HepG2 (cell line): ENCODE measurements around the gene TMCC1. TPM values are rescaled to one million over a fixed set of nuclear protein-coding genes. Genes with fewer than 3 reads are reported as not detected.

Source experiments
- HOXA3 ChIP-seq: sonication (generic); formaldehyde crosslinking; IDR thresholded peaks from 2 replicates; pipeline ENCODE4 v1.5.0; 2020; ENCODE audit warnings: missing genetic modification reagents
- ZNF253 ChIP-seq: sonication (generic); formaldehyde crosslinking; IDR thresholded peaks from 2 replicates; pipeline ENCODE4 v1.8.0; 2022; ENCODE audit warnings: mild to moderate bottlenecking, missing genetic modification reagents, borderline replicate concordance
- ZNF484 ChIP-seq: sonication (generic); formaldehyde crosslinking; IDR thresholded peaks from 2 replicates; pipeline ENCODE4 v1.5.1; 2020; ENCODE audit warnings: mild to moderate bottlenecking, low read depth, missing genetic modification reagents, borderline replicate concordance
- ZNF709 ChIP-seq: sonication (generic); formaldehyde crosslinking; IDR thresholded peaks from 2 replicates; pipeline ENCODE4 v1.5.0; 2020; ENCODE audit warnings: mild to moderate bottlenecking, missing genetic modification reagents
- ZNF878 ChIP-seq: sonication (generic); formaldehyde crosslinking; IDR thresholded peaks from 2 replicates; pipeline ENCODE4 v1.8.1; 2023; ENCODE audit warnings: mild to moderate bottlenecking, missing genetic modification reagents, moderate library complexity
- polyA plus RNA-seq, 8 experiments: library from polyadenylated mRNA; depleted of rRNA in 3 of 8; stranded (reverse) in 7 of 8; unstranded in 1 of 8; fragments of >200 nt; fragmentation: Illumina TruSeq in 4 of 8; extraction: Trizol in 4 of 8; gene quantifications; 2 replicates each; pipeline versions ENCODE4 v1.2.1 to v1.2.3, GENCODE V29; 2011 to 2016; ENCODE audit warnings: low read depth in 4 of 8, missing spikeins in 1 of 8, mixed read lengths in 1 of 8; ENCODE audit not compliant: insufficient read depth in 1 of 8
- total RNA-seq, 5 experiments: library from RNA; depleted of rRNA; stranded (reverse); fragments of >200 nt; fragmentation: Illumina TruSeq; extraction: Trizol; gene quantifications; 2 replicates each; pipeline ENCODE4 v1.2.3, GENCODE V29; 2016; ENCODE audit warnings: low read depth in 1 of 5
- TF ChIP-seq, protein P1 (sequence below): sonication (generic); formaldehyde crosslinking; IDR thresholded peaks from 2 replicates; pipeline ENCODE4 v1.4.0; 2020; ENCODE audit warnings: mild to moderate bottlenecking, missing genetic modification reagents
- TF ChIP-seq, protein P2 (sequence below): sonication (generic); formaldehyde crosslinking; IDR thresholded peaks from 2 replicates; pipeline ENCODE4 v1.5.1; 2020; ENCODE audit warnings: mild to moderate bottlenecking, missing genetic modification reagents, moderate library complexity
- TF ChIP-seq, protein P3 (sequence below): IDR thresholded peaks from 2 replicates; pipeline ENCODE4 v1.6.1; 2016; ENCODE audit warnings: low read depth, borderline replicate concordance
- TF ChIP-seq, protein P4 (sequence below): sonication (generic); formaldehyde crosslinking; IDR thresholded peaks from 2 replicates; pipeline ENCODE4 v1.4.0; 2020; ENCODE audit warnings: missing genetic modification reagents

TMCC1 gene
- total and polyA plus RNA-seq, 2 of the 13 experiments (the other 11 are each of a cell fraction or from before 2014, with no cell fraction given): 12.1 to 264 TPM

DNA sequence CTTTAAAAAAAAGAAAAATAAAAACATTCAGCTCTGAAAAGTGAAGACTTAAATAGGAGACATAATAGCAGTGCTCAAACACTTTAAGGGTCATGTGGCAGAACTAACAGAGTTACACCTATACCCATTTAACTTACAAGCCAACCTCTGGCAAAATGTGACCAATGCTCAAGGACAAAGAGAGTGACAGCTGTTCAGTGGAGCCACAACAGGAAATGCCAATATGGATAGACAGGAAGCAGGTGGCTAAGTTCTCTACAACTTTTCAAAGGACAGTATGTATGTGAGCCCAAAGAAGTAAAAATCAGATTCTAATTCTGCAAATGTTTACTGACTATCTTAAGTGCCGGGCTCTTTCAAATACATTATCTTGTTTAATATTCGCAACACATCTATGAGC is 3.4 kb downstream of the TMCC1 start (continued):
- TF ChIP-seq, protein P1, sequence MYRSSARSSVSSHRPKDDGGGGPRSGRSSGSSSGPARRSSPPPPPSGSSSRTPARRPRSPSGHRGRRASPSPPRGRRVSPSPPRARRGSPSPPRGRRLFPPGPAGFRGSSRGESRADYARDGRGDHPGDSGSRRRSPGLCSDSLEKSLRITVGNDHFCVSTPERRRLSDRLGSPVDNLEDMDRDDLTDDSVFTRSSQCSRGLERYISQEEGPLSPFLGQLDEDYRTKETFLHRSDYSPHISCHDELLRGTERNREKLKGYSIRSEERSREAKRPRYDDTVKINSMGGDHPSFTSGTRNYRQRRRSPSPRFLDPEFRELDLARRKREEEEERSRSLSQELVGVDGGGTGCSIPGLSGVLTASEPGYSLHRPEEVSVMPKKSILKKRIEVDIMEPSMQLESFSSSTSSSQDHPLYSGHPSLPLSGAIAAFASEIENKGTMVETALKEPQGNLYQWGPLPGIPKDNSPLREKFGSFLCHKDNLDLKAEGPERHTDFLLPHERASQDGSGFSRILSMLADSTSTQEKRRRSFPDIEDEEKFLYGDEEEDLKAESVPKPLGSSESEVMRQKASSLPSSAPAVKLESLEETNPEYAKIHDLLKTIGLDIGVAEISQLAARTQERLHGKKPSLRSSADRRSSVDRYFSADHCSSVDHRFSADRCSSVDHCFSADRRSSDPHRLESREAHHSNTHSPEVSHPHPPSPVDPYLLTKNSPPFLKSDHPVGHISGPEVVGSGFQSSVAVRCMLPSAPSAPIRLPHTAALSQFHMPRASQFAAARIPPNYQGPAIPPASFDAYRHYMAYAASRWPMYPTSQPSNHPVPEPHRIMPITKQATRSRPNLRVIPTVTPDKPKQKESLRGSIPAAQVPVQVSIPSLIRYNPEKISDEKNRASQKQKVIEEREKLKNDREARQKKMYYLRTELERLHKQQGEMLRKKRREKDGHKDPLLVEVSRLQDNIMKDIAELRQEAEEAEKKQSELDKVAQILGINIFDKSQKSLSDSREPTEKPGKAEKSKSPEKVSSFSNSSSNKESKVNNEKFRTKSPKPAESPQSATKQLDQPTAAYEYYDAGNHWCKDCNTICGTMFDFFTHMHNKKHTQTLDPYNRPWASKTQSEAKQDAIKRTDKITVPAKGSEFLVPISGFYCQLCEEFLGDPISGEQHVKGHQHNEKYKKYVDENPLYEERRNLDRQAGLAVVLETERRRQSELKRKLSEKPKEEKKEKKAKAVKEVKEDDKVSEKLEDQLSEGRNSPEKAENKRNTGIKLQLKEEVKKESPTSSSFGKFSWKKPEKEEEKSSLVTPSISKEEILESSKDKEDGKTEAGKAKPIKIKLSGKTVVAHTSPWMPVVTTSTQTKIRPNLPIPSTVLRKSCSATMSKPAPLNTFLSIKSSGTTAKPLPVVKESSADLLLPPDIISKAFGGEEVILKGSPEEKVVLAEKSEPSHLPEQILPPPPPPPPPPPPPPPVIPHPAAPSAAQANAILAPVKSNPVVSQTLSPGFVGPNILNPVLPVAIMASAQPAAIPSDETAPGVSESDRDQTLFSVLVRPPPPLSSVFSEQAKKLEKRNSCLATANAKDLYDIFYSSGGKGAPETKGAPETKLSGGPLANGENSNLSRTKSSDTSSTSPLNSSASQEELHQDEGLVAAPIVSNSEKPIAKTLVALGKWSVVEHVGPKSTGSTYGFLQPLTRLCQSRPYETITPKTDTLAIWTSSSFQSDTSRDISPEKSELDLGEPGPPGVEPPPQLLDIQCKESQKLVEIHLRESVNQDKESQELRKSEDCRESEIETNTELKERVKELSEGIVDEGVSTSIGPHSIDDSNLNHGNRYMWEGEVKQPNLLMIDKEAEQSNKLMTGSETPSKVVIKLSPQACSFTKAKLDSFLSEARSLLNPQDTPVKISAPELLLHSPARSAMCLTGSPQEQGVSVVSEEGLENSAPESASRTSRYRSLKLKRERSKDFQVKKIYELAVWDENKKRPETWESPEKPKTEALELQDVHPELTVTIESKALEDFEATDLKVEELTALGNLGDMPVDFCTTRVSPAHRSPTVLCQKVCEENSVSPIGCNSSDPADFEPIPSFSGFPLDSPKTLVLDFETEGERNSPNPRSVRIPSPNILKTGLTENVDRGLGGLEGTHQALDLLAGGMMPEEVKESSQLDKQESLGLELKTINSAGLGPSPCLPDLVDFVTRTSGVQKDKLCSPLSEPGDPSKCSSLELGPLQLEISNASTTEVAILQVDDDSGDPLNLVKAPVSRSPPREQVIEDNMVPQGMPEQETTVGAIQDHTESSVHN (CRISPR knock-in tag): no peak
- TF ChIP-seq, protein P2, sequence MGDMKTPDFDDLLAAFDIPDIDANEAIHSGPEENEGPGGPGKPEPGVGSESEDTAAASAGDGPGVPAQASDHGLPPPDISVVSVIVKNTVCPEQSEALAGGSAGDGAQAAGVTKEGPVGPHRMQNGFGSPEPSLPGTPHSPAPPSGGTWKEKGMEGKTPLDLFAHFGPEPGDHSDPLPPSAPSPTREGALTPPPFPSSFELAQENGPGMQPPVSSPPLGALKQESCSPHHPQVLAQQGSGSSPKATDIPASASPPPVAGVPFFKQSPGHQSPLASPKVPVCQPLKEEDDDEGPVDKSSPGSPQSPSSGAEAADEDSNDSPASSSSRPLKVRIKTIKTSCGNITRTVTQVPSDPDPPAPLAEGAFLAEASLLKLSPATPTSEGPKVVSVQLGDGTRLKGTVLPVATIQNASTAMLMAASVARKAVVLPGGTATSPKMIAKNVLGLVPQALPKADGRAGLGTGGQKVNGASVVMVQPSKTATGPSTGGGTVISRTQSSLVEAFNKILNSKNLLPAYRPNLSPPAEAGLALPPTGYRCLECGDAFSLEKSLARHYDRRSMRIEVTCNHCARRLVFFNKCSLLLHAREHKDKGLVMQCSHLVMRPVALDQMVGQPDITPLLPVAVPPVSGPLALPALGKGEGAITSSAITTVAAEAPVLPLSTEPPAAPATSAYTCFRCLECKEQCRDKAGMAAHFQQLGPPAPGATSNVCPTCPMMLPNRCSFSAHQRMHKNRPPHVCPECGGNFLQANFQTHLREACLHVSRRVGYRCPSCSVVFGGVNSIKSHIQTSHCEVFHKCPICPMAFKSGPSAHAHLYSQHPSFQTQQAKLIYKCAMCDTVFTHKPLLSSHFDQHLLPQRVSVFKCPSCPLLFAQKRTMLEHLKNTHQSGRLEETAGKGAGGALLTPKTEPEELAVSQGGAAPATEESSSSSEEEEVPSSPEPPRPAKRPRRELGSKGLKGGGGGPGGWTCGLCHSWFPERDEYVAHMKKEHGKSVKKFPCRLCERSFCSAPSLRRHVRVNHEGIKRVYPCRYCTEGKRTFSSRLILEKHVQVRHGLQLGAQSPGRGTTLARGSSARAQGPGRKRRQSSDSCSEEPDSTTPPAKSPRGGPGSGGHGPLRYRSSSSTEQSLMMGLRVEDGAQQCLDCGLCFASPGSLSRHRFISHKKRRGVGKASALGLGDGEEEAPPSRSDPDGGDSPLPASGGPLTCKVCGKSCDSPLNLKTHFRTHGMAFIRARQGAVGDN (CRISPR knock-in tag): no peak
- no peak for TF ChIP-seq ZNF484 (CRISPR knock-in tag)
- no peak for TF ChIP-seq ZNF253 (CRISPR knock-in tag)
- TF ChIP-seq, protein P3, sequence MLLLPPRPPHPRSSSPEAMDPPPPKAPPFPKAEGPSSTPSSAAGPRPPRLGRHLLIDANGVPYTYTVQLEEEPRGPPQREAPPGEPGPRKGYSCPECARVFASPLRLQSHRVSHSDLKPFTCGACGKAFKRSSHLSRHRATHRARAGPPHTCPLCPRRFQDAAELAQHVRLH: no peak
- TF ChIP-seq, protein P4, sequence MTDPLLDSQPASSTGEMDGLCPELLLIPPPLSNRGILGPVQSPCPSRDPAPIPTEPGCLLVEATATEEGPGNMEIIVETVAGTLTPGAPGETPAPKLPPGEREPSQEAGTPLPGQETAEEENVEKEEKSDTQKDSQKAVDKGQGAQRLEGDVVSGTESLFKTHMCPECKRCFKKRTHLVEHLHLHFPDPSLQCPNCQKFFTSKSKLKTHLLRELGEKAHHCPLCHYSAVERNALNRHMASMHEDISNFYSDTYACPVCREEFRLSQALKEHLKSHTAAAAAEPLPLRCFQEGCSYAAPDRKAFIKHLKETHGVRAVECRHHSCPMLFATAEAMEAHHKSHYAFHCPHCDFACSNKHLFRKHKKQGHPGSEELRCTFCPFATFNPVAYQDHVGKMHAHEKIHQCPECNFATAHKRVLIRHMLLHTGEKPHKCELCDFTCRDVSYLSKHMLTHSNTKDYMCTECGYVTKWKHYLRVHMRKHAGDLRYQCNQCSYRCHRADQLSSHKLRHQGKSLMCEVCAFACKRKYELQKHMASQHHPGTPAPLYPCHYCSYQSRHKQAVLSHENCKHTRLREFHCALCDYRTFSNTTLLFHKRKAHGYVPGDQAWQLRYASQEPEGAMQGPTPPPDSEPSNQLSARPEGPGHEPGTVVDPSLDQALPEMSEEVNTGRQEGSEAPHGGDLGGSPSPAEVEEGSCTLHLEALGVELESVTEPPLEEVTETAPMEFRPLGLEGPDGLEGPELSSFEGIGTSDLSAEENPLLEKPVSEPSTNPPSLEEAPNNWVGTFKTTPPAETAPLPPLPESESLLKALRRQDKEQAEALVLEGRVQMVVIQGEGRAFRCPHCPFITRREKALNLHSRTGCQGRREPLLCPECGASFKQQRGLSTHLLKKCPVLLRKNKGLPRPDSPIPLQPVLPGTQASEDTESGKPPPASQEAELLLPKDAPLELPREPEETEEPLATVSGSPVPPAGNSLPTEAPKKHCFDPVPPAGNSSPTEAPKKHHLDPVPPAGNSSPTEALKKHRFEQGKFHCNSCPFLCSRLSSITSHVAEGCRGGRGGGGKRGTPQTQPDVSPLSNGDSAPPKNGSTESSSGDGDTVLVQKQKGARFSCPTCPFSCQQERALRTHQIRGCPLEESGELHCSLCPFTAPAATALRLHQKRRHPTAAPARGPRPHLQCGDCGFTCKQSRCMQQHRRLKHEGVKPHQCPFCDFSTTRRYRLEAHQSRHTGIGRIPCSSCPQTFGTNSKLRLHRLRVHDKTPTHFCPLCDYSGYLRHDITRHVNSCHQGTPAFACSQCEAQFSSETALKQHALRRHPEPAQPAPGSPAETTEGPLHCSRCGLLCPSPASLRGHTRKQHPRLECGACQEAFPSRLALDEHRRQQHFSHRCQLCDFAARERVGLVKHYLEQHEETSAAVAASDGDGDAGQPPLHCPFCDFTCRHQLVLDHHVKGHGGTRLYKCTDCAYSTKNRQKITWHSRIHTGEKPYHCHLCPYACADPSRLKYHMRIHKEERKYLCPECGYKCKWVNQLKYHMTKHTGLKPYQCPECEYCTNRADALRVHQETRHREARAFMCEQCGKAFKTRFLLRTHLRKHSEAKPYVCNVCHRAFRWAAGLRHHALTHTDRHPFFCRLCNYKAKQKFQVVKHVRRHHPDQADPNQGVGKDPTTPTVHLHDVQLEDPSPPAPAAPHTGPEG (CRISPR knock-in tag): no peak
- peak; percentile 22; the same call in 1 of the 2 replicates for TF ChIP-seq HOXA3
- TF ChIP-seq ZNF878: no peak
- TF ChIP-seq ZNF709 (CRISPR knock-in tag): no peak
